GM19463 (cell line): ENCODE data around the gene JMJD1C.

Experiments
- ATAC-seq: cut with Tn5 transposase; IDR thresholded peaks from one replicate; pipeline ENCODE4 v1.9.1; 2021; ENCODE audit warnings: mild to moderate bottlenecking, moderate library complexity; ENCODE audit not compliant: unreplicated experiment

JMJD1C gene

DNA sequence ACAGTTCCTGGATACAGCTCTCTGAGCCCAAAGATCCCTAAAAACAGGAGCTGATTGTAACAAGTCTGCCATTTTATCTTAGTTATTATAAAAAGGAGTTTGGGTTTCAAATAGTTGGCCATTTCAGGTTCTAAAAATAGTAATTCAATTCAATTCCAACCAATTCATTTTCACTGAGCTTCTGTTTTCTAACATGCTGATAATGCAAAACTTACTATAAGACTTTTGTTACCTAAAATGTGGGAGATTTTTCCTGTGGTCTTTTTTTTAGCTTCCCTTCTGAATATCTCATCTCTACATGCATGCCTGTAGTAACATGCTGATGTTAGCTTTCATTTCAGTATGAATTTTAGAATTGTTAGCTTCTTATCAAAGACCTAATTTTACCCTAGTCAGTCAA, 319.3 kb downstream of the JMJD1C start:
- no peak for ATAC-seq

GRCh38 chr10:63145782-63146181, 320.0 kb downstream of the JMJD1C start:
- no peak for ATAC-seq

DNA sequence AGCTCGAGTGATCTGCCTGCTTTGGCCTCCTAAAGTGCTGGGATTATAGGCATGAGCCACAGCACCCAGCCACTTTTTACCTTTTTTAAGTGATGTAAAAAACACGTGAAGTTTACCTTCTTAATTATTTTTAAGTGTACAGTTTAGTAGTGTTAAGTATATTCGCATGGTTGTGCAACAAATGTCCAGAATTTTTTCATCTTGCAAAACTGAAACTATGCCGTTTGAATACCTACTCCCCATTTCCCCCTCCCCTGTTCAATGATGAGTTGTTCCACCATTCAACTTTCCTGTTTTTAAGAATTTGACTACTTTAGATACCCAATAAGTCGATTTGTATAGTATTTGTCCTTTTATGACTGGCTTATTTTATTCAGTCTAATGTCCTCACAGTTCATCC, 321.8 kb downstream of the JMJD1C start:
- ATAC-seq: no peak

- ATAC-seq: no peak
Observed at GRCh38 chr10:63142136-63142535, 323.6 kb downstream of the JMJD1C start.

GRCh38 chr10:63140077-63140476, 325.7 kb downstream of the JMJD1C start:
- ATAC-seq: no peak

GRCh38 chr10:63137306-63137705, 328.5 kb downstream of the JMJD1C start:
- ATAC-seq: no peak

DNA sequence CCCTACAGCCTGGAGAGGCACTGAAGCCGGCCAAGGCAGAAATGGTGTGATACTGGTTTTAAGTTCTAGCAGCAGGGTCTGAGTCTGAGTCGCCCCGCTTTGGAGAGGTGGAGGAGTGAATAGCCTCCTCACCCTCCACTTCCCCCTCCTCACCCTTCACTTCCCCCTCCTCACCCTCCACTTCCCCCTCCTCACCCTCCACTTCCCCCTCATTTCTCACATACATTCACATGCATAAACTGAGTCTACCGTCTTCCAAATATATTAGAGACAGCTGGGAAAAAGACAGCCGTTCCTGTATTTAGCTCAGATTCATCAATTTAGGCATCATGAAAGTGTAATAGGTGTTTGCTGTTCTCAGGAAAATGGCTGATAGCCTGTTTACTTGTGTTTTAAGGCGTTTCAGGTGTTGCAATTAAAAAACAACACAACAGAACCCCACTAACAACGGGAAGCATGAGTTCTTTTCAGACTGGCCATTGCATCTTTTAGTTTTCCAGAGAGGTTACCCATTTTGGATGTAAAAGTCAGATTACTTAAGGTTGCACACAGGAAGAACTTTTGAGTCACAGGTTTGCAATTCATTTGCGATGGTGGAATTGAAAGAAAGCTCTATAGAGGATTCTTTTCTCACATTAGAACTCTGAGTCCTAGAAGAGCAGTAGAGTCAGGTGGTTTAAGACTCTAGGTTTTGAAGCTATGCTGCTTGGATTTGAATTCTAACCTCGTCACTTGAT, 331.8 kb downstream of the JMJD1C start:
- no peak for ATAC-seq

DNA sequence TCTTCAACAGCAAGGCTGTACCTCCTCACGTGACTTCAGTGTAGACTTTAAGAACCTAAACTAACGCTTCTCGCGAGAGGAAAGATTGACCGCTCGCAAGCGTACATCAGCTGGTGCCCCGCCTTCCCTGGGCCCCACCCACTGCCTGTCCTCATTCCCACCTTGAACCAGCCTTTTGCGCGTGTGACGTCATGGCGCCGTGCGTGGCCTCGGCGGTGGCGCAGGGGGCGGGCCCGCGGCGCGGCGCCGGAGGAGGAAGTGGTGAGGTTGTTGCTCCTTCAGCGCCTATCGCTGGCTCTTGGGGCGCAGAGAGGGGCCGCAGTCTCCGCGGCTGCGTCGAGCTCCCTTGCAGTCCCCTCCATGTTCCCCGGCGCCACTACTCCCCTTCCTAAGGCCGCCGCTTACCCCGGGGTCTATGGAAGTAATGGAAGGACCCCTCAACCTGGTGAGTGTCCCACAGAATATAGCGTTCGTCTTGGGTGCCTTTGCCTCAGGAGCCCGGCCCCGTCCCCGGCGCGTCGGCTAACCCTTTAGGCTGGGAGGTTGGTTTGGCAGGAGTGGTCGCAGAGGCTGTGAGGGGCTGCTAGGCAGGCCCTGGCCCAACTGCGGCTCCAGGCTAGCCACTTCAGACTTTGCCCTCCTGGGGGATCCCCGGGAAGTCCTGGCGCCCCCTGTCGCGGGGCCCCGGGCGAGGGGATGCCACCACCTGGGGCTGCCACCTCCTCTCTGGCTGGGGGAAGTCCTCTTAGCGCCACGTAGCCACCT, 332.5 kb downstream of the JMJD1C start, which contains the start of gene NRBF2:
NRBF2 (plus strand) TSS at position 273 of the 765 bp plus-strand sequence; CDS start at position 416, 143 bp downstream.
- peak; percentile 95 for ATAC-seq

GRCh38 chr10:63132651-63133055, 333.1 kb downstream of the JMJD1C start:
- ATAC-seq: no peak

GRCh38 chr10:63129888-63130287, 335.9 kb downstream of the JMJD1C start:
- no peak for ATAC-seq

GRCh38 chr10:63128443-63128842, 337.3 kb downstream of the JMJD1C start:
- ATAC-seq: no peak

DNA sequence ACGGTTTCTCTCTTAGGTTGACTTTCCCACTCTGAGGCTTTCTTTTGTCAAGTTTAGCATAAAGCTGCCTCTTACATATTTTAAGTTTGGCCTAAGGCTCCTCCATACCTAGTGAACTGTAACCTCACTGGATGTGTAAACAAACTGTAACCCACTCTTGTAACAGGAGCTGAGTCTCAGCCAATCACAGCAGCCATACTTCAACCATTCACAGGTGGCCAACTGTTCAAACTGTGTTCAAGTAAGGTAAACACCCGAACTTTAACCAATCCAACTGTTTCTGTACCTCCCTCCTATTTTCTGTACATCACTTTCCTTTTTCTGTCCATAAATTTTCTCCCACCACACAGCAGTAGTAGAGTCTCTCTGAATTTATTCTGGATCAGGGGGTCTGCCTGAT, 340.3 kb downstream of the JMJD1C start:
- no peak for ATAC-seq

- ATAC-seq: no peak
Observed at GRCh38 chr10:63123727-63124362, 341.9 kb downstream of the JMJD1C start.

DNA sequence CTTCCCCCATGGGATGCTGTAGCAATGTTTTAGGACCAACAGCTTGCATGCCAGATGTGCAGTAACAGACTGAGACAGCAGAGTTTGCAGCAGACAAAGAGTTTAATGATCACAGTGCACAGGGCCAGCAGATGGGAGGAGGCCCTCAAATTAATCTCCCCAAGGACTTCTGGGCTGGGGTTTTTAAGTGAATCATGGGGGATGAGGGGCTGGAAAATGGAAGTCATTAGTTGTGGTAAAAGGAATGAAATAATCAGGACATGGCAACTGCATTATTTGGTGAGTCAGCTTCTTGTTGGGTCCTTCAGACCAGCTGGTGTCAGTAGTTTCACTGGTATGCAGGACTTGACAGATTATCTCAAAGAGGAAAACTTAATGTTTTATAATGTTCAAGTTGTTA, 345.2 kb downstream of the JMJD1C start:
- ATAC-seq: no peak

- ATAC-seq: no peak
Observed at GRCh38 chr10:63119041-63119440, 346.7 kb downstream of the JMJD1C start.
